Measurements from ENCODE around the gene PER3. TPM values are rescaled to one million over a fixed set of nuclear protein-coding genes. Genes with fewer than 3 reads are reported as not detected.

PER3 gene
- total RNA-seq = 10 to 100 TPM; 15.5 to 24.3 TPM
- long read RNA-seq, partial matches to known transcripts = 11 of 12 reads
- long read RNA-seq, other reads (novel, unspliced or antisense) = 1 of 12 reads

DNA sequence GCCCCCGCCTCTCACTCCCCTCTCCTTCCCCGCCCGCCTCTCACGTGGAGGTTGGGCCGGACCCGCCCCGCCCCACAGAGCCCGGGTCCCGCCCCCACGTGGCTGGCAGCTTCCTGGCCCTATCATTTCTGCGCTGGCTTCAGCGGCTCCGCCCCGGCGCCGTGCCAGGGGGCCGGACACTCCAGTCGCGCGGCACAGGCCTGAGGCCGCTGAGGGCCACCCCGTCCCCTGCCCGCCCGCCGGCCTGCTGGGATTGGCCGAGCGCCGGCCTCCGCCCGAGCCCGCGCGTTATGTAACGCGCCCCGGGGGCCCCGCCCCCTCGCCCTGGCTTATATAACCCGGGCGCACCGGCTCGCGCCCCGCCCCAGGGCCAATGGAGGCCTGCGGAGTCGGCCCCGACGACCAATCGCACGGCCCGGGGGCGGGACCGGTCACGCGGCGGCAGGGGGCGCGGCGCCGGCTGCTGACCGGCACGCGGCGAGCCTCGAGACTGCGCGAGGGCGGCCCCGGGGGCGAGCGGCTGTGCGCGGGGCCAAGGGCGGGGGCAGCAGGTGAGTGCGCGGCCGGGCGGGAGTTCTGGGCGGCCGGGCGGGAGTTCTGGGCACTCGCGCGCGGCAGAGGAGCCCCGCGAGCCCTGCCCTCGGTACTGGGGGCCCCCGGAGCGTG is at the start of gene PER3:
Gene PER3 (plus strand): TSS at position 466 of the 666 bp plus-strand sequence. CDS start 587 bp downstream, outside the sequence.
- peak; percentile 95 to 97 for ATAC-seq
- intact Hi-C loops (cut with DNase I) = no loop called here
- peak; percentile 98 for DNase-seq

DNA sequence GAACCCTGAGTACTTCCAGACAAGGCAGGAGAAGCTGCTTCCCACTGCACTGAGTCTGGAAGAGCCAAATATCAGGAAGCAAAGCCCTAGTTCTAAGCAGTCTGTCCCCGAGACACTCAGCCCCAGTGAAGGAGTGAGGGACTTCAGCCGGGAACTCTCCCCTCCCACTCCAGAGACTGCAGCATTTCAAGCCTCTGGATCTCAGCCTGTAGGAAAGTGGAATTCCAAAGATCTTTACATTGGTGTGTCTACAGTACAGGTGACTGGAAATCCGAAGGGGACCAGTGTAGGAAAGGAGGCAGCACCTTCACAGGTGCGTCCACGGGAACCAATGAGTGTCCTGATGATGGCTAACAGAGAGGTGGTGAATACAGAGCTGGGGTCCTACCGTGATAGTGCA is 46.0 kb upstream of the PER3 start:
- DNase-seq (no peak), ATAC-seq (no peak)
- intact Hi-C loops (cut with DNase I) = no loop called here

DNA sequence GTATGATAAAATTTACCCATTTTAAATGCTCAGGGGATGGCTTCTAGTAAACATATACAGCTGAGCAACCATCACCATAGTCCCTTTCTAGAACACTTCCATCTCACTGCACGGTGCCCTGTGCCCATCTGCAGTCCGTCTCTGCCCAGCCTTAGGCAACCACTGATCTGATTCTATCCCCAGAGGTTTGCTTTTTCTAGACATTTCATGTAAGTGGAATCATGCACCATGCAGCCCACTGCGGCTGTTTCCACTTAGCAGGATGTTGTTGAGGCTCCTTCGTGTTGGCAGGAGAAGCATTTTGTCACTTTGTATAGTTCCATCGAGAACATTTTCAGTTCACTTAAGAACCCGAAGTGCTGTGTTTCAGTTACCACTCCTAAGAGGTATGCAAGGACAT is 40.7 kb upstream of the PER3 start:
- intact Hi-C loops (cut with DNase I) = no loop called here

DNA sequence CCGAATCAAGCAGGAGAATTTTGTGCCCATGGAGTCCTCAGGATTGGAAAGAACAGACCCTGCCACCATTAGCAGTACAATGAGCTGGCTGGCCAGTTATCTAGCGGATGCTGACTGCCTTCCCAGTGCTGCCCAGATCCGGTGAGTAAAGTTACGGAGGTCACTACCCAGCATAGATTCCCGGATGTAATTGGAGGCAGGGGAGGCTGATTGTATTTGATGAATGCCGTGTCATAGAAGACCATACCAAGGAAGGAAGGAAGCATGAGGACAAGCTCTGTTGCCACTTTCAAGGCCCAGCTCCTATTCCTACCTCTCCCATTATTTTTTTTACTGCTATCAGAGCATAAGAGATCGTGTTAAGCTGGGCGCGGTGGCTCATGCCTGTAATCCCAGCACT is 39.2 kb upstream of the PER3 start:
- intact Hi-C loops (cut with DNase I) = no loop called here
- DNase-seq = no peak

More for the DNA sequence above, 40.7 kb upstream of the PER3 start:
- ATAC-seq (no peak), DNase-seq (no peak)

DNA sequence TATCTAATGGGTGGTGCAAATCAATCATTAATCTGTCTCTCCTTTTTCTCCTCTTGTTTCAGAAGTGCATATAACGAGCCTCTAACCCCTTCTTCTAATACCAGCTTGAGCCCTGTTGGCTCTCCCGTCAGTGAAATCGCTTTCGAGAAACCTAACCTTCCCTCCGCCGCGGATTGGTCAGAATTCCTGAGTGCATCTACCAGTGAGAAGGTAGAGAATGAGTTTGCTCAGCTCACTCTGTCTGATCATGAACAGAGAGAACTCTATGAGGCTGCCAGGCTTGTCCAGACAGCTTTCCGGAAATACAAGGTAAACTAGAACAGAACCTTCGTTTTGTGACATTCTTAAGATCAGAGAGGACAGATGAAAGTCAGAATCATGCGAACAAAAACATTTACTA is 38.3 kb upstream of the PER3 start:
- intact Hi-C loops (cut with DNase I) = no loop called here
- ATAC-seq (no peak), DNase-seq (no peak)

More for the DNA sequence above, 39.2 kb upstream of the PER3 start:
- no peak for ATAC-seq

DNA sequence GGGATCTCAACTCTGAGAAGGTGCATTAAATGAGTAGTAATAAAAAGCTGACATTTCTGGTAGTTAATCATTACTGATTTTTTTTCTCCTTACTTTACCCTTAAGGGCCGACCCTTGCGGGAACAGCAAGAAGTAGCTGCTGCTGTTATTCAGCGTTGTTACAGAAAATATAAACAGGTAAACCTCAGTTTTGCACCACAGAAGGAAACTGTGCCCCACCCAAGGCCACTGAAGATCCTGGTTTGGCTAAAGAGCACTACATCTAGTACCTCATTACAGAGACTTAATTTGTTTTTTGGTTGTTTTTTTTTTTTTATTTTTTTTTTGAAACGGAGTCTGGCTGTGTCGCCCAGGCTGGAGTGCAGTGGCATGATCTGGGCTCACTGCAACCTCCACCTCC is 36.5 kb upstream of the PER3 start:
- intact Hi-C loops (cut with DNase I) = no loop called here
- no peak for ATAC-seq
- DNase-seq = no peak

DNA sequence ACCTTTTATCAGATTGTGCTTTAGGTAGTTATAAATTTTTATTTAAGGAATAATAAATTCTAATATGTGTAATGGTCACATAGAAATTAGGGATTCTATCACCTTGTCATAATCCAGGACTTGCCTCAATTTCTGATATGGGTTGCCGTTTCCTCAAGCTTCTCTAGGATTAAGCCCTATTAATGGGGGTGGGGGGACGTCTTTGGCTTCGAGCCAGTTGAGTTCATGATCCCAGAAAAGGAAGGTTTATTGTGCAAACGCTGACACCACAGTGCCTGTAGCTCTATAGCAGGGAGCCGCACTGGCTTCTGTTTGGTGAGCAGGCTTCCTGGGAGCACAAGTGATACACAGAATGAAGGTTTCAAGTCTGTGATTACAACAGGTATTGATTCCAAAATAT is 35.0 kb upstream of the PER3 start:
- intact Hi-C loops (cut with DNase I) = no loop called here
- ATAC-seq (no peak), DNase-seq (no peak)

DNA sequence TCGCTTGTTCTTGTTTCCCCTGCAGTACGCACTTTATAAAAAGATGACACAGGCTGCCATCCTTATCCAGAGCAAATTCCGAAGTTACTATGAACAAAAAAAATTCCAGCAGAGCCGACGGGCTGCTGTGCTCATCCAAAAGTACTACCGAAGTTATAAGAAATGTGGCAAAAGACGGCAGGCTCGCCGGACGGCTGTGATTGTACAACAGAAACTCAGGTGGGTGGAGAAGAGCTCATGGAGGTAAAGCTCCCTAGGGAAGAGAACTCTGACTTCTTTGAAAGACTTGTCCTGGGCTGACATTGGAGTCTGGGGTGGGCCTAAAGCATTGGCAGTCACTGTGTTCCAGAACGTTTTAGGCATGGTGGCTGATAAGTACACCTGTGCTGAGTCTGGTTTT is 32.9 kb upstream of the PER3 start:
- intact Hi-C loops (cut with DNase I) = no loop called here
- ATAC-seq (no peak), DNase-seq (no peak)

DNA sequence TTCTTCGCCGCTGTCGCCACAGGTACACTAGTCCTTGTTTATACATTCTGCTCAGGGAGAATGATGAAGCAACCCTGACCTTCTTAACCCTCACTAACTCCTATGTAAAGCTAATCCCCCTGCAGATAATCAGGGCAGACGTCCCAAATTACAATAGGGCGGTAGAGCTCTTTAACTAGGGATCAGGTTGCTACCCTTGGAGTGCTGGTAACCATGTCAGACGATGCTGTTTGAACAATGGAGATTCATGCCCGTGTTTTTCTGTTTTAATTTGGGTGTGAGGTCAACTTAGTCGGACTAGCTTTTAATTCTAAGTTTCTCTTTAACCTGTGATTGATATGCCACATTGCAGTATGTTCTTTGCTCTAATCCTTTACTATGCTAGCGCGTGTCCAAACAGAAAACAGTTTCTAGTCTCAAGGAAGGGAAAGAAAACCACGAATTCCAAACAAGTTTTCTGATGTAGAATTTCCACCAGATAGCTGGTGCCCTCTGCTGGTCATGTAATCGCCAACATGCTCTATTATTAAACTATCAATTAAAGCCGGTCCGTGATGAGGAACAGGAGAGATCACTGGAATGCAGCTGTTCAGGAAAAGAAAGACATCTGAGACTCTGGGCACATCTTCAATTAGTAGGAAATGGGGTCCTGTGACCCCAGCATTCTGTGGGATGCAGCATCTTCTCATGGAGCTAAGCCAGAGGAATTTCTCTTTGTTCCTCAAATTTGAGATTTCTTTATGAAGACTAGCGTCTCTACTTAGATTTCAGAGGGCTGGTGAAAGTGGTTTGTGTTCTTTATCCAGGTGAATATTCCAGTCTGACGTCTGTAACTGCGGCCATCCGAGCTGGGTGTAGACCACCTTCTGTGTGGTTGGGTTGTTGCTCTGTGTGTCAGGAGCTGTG is 31.3 kb upstream of the PER3 start:
- intact Hi-C loops (cut with DNase I) = loop anchor here (1.0 to 2.0 kb wide), 2 partner anchors 85 to 86 kb away; no protein-coding TSS in a partner anchor
- DNase-seq = peak; percentile 73
- ATAC-seq = peak; percentile 66 to 71

DNA sequence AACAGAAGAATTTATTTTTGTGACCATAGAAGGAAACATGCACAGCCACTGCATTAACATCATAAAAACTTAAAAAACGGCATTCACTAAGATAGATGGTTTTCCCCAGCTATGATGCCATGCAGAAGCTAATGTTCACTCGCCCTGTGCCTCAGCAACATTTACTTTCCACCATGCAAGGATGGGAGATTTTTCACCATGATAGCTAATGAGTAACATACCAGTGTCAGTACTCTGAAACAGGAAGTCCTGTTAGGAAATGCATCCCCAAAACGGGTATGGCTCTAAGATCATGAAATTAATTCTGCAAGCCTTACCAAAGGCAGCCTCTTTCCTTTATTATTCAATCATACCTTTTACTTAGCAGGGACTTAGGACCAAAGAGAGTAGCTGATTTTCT is 30.4 kb upstream of the PER3 start:
- no peak for DNase-seq
- intact Hi-C loops (cut with DNase I) = loop anchor here in 1 of 2 donors (2.0 kb wide), 1 partner anchor 87 kb away; no protein-coding TSS in a partner anchor
- no peak for ATAC-seq

DNA sequence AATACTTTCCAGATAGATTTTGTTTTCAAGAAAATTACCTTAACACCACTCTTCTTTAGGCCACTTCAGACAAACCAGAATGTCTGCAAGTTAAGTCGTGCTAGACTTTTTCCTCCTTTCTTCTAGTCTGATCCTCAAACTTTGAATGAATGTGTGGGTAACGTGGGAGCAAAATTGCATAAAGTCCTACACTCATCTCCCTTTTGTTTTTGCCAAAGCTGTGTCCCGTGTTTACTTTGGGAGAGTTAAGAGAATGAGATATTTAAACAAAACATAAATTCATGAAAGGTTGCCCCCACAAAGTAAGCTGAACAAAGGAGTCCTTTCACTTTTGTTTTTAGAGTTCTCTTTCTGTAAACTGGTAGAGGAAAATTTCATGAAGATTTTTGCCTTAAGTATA is 29.9 kb upstream of the PER3 start:
- no peak for ATAC-seq
- intact Hi-C loops (cut with DNase I) = no loop called here

DNA sequence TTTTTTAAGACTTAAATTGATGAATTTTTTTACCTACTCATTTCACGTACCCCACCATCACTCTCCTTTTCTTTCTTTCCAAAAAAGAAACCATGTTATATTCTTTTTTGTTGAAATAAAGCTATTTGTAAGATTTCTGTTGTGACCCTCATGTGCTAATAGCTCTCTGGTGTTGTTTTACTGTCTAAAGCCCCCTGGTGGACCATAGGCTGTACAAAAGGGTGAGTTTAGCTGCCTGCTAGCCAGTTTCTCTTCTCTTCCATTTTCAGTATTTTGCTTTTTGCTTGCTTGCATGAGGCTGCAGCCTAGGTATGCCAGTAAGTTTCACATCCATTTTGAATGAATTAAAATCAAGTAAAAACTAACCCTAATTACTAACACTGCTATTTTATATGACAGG is 28.6 kb upstream of the PER3 start:
- intact Hi-C loops (cut with DNase I) = no loop called here
- ATAC-seq (no peak), DNase-seq (no peak)

More for the DNA sequence above, 29.9 kb upstream of the PER3 start:
- no peak for DNase-seq

DNA sequence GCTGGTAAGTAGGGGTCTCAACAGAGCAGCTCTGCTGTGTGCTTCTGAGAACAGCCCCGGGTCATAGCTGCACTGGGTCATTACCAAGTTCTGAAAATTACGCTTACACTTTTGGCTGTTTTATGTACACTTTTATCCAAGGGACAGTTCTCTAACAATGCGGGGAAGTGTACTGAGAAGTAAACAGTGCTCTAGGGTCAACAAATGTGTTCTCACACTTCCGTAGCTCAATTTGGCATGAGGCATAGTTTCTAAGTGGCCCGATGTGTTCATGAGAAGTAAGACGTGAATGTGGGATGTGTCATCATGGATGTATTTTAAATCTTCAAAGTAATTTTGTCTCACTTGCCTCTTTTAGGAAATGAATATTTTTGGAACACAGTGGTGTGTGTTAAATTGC is 23.8 kb upstream of the PER3 start:
- ATAC-seq (peak; percentile 50 to 63), DNase-seq (no peak)
- intact Hi-C loops (cut with DNase I) = no loop called here

DNA sequence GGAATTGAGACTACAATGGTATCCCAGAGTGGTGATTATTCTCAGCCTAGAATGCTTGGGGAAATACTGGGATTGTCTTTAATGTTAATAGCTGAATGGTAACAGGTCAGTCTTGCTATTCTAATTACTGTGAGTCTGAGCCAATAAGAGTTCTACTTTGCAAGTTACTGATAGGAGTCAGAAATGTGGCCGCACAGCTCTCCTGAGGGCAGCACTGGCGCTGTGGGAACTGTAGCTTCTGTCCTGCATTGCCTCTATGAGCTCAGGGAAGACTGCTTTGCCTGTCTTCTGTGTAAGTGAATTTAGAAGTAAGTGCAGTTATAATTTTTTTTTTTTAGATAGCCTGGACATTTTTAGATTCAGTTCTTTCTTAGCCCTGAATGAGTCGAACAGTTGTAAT is 23.0 kb upstream of the PER3 start:
- intact Hi-C loops (cut with DNase I) = no loop called here
- ATAC-seq (peak in 1 of 2 donors; percentile 47), DNase-seq (no peak)

DNA sequence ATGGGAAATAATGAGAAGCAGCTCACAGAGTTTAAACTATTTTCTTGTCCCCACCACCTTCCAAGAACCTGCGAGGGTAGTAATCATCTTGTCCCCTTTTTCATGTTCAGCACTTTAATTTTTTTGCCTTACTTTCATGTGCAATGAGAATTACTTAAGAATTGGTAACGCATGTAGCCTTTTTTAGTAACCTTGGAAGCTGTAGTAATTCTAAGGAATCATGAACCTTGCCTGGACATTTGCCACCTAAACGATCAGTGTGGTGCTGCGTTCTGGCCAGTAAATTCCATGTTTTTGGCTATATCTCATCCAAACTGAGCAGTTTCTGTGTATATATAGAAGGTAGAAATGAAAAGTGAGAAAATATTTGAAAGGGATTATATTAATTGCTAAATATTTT is 16.9 kb upstream of the PER3 start:
- ATAC-seq (no peak), DNase-seq (no peak)
- intact Hi-C loops (cut with DNase I) = no loop called here

DNA sequence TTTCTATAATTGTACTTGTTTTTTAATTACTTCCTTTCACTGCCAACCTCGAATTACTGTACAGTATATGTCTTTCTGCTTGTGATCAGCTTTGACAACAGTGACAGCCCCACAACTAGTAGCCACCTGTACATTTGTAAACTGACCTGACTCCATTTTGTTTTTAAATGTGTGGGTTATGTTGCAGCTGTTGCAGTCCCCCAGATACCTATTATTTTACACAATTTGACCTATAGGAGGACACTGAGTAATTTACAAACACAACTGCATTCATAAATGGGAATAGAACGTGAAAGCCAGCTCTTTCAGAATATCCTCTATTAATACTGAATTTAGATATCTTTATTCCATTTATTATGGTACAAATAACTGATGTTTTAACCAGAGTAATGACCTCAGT is 15.5 kb upstream of the PER3 start:
- no peak for ATAC-seq
- DNase-seq = no peak
- intact Hi-C loops (cut with DNase I) = no loop called here

DNA sequence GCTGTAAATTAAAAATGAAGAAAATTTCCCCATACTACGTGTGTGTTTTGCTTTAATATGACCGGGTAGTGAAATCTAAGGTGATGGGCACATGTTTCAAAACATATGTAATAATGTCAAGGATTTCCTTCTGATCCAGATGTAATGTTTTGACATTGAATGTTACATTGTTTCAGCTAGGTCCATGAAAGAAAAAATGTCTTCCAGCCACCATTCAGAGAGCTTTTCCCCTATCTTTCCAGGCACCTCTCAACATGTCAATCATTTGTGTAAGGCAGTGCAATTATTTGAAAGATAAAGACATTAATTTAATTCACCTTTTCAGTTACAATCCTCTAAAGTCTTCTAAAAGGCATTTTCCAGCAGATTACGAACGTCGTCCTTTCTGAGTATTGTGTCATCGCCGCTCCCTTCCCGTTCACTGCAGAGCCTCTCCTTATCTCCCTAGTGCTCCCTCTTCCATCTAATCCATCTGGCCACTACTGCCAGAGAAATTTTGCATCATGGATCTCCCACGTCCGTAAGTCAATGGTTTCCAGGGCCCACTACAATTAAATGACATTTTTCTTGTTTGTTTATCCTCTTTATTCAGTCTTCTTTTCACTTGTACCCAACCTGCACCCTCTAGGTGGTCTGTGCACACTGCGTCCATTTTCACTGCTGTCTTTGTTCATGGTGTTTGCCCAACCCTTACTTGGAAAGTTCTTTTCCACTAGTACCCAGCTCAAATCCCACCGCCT is 14.2 kb upstream of the PER3 start:
- intact Hi-C loops (cut with DNase I) = no loop called here
- ATAC-seq (no peak), DNase-seq (no peak)

DNA sequence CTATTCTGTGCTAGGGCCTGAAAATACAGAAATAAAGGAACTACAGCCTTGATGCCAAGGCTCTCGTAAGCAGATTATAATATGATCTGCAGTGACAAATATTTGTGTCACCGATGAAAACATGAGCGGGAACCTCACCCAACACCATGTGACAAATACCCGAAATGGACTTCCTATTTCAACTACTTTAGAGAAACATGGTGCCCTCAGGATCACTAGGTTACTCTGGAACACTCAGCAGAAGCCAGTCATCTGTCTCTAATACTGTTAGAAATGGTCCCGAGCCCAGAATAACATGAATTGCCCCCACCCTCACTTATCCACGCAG is 13.5 kb upstream of the PER3 start:
- intact Hi-C loops (cut with DNase I) = no loop called here
- no peak for ATAC-seq
- DNase-seq = no peak

DNA sequence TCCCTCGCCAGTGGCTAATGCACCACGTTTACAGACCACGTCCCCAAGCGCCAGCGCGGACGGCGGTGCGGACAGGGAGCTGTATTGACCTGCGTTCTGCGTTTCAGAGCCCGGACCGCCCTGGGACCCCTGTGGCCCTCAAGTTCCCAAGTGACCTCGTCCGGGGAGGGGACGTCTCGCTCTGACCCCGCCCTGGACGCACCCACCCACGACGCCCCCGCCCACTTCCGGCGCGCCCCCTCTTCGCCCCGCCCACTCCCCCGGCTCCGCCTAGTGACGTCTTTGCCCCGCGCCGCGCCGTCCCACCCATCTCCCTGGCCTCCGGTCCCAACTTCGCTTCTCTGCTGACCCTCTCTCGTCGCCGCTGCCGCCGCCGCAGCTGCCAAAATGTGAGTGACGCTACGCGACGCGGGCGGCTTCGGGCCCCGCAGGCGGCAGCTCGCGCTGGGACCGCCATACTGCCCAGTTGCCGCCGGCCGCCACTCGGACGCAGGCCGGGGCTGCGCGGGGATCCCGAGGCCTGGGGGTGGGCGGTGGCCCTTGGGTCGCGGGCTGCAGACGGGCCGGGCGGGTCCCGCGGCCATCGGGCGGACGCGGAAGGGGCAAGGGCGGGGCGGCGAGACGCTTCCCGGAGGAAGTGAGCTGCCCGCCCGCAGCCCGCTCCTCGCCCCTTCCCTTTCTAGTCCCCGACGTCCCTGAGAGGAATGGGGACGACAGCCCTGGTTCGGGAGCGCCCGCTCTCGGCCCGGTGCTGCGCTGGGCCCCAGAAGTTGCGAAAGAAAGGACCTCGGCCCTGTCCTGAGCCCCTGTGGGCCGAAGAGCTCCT is 12.9 kb upstream of the PER3 start, which contains the start of gene VAMP3:
Gene VAMP3 (plus strand): TSS at position 300 of the 826 bp plus-strand sequence. CDS start 88 bp downstream, at position 388.
- DNase-seq = peak; percentile 90
- intact Hi-C loops (cut with DNase I) = no loop called here
- ATAC-seq = peak; percentile 99 to 100

Data from left cardiac atrium (tissue), 4 donors.